ENCODE results near the gene ABL1.
A peak's percentile ranks its signal among the peaks of the same experiment; 100 is the strongest.

The ABL1 gene

GRCh38 chr9:130903194-130904069 lies 68.4 kb downstream of the ABL1 start:
- no peak overlapping the region for H3K4me3 ChIP-seq (ENCODE audit: low read depth, low read length)
- DNase-seq (ENCODE audit: low read depth) = no peak
- no peak for TF ChIP-seq MYC (IDR thresholded peaks at IDR 0.05; ENCODE audit: low read depth, low read length)
- TF ChIP-seq POLR2A (IDR thresholded peaks at IDR 0.05; ENCODE audit: extremely low read depth, insufficient read length) = no peak
- TF ChIP-seq MAX (IDR thresholded peaks at IDR 0.05; ENCODE audit: low read depth, low read length) = no peak
- no peak for TF ChIP-seq CTCF (IDR thresholded peaks at IDR 0.05; ENCODE audit: low read depth, low read length)

GRCh38 chr9:130904070-130905044 lies 69.3 kb downstream of the ABL1 start:
- DNase-seq (ENCODE audit: low read depth) = no peak
- no peak overlapping the region for H3K4me3 ChIP-seq (ENCODE audit: low read depth, low read length)
- TF ChIP-seq POLR2A (IDR thresholded peaks at IDR 0.05; ENCODE audit: extremely low read depth, insufficient read length) (no peak), CTCF (IDR thresholded peaks at IDR 0.05; ENCODE audit: low read depth, low read length) (no peak), MYC (IDR thresholded peaks at IDR 0.05; ENCODE audit: low read depth, low read length) (no peak), MAX (IDR thresholded peaks at IDR 0.05; ENCODE audit: low read depth, low read length) (no peak)

GRCh38 chr9:130905125-130905901 lies 70.3 kb downstream of the ABL1 start:
- TF ChIP-seq MYC (IDR thresholded peaks at IDR 0.05; ENCODE audit: low read depth, low read length) (no peak), MAX (IDR thresholded peaks at IDR 0.05; ENCODE audit: low read depth, low read length) (peak; percentile 38; the same call in 1 of the 2 replicates), CTCF (IDR thresholded peaks at IDR 0.05; ENCODE audit: low read depth, low read length) (no peak), POLR2A (IDR thresholded peaks at IDR 0.05; ENCODE audit: extremely low read depth, insufficient read length) (no peak)
- DNase-seq (ENCODE audit: low read depth) = peak; percentile 80
- no peak overlapping the region for H3K4me3 ChIP-seq (ENCODE audit: low read depth, low read length)

GRCh38 chr9:130905902-130906734 lies 71.1 kb downstream of the ABL1 start:
- H3K4me3 ChIP-seq (ENCODE audit: low read depth, low read length) = no peak overlapping the region
- DNase-seq (ENCODE audit: low read depth) = no peak
- no peak for TF ChIP-seq MYC (IDR thresholded peaks at IDR 0.05; ENCODE audit: low read depth, low read length)
- TF ChIP-seq CTCF (IDR thresholded peaks at IDR 0.05; ENCODE audit: low read depth, low read length) = no peak
- no peak for TF ChIP-seq MAX (IDR thresholded peaks at IDR 0.05; ENCODE audit: low read depth, low read length)
- no peak for TF ChIP-seq POLR2A (IDR thresholded peaks at IDR 0.05; ENCODE audit: extremely low read depth, insufficient read length)

All from NB4 (cell line).